Hematopoietic multipotent progenitor cell treated with erythropoietin and hydrocortisone succinate and interleukin-3 and kit ligand, for 8 days (in vitro differentiated cells): Measurements from ENCODE around the gene FUT2.

Experiments used
- DNase-seq: peaks from one replicate; pipeline ENCODE4 v3.0.0-alpha.2; 2015

FUT2 gene

DNA sequence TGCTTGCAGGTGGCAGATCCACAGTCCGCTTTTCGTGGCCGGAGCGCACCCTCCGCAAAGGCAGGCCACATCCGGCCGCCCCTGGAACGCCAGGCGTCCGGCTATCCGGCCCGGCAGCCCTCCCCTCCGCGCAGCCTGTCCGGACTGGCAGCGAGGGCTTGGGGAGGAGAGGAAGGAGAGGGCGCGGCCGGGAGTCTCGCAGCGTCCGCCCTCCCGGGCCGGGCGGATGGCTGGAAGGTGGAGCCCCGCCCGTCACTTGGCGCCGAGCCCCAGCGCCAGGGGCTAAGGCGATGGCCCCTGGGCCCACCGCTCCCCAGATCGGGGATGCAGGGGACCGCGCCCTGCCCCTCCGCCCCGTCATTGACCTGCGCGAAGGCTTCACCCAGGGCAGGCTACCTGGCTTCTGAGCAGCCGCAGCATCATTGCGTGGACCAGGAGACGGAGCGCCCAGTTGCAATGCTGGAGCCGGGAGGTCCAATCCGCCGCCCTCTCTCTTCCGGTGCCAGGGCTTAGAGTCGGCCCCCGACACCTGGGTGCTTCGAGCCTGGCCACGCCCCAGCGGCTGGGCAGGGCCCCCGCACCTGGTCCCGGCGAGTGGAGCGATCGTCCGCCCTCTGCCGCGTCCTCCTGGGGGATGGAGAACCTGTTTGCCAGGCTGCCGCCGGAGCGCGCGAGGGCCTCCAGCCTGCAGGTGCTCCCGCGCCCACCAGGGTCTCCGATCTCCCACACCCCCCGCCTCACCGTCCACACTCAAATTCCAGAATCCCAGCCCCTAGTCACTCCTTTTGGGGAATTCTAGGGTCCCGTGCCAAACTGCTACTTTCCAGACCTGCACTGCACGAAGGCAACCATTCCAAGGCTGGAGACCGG lies 57.0 kb downstream of the FUT2 start, which contains the start of gene FUT1:
FUT1 (minus strand) TSS at position 146 of the 870 bp plus-strand sequence. CDS start 1,360 bp downstream, outside the sequence.
- DNase-seq: peak; percentile 68

DNA sequence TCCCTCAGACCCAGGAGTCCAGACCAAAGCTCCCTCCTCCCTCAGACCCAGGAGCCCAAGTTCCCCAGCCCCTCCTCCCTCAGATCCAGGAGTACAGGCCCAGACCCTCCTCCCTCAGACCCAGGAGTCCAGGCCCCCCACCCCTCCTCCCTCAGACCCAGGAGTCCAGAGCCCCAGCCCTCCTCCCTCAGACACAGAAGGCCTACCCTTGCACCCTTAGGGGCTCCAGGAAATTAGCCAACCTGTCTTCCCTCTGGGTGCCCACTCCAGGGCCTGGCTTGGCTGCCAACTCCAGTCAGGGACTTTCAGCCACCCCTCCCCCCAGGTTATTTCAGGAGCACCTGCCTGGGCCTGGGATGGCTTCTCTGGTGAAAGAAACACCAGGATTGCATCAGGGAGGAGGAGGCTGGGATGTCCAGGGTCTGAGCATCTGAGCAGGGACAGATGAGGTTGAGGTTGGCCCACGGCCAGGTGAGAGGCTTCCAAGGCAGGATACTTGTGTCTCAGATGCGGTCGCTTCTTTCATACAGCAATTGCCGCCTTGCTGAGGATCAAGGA lies 59.4 kb downstream of the FUT2 start, which contains the start of gene FGF21:
FGF21 (plus strand) TSS at position 441 of the 558 bp plus-strand sequence. CDS start 713 bp downstream, outside the sequence.
- DNase-seq: peak; percentile 45
